SK-N-MC (cell line): ENCODE data around the gene NT5DC1.

Experiments
- DNase-seq: peaks from one replicate; pipeline ENCODE4 v3.0.0-alpha.2; 2011; ENCODE audit warnings: low read depth, low spot score
- H3K27ac ChIP-seq: fragments of 200-600 bp; sonication (generic); 2 replicates; pipeline ENCODE4 v1.5.1; 2016; ENCODE audit warnings: mixed run types
- H3K36me3 ChIP-seq: fragments of 200-600 bp; sonication (generic); 2 replicates; pipeline ENCODE4 v1.6.1; 2017; ENCODE audit warnings: antibody characterized with exemption, low read length, mixed read lengths; ENCODE audit not compliant: insufficient read depth
- H3K4me3 ChIP-seq: fragments of 200-600 bp; sonication (generic); 2 replicates; pipeline ENCODE4 v1.5.1; 2016
- H3K9ac ChIP-seq: fragments of 200-600 bp; sonication (generic); 2 replicates; pipeline ENCODE4 v1.8.0; 2017; ENCODE audit warnings: mixed run types, mixed read lengths; ENCODE audit not compliant: insufficient read length
- H3K9me3 ChIP-seq: fragments of 200-600 bp; sonication (generic); 2 replicates; pipeline ENCODE4 v1.6.1; 2017; ENCODE audit warnings: low read depth, mild to moderate bottlenecking, antibody characterized with exemption, low read length, moderate library complexity, mixed read lengths
- EZH2 ChIP-seq: fragments of 200-600 bp; sonication (generic); IDR thresholded peaks from one replicate; pipeline ENCODE4 v1.6.1; 2017; ENCODE audit warnings: antibody characterized with exemption
- FOXP2 ChIP-seq: optimal IDR thresholded peaks from 2 replicates; pipeline ENCODE3; 2011; ENCODE audit warnings: mild to moderate bottlenecking, moderate library complexity; ENCODE audit not compliant: insufficient read depth; ENCODE audit errors: extremely low read length, control extremely low read depth
- POLR2AphosphoS5 ChIP-seq: IDR thresholded peaks from 2 replicates; pipeline ENCODE4 v1.6.1; 2012; ENCODE audit warnings: mild to moderate bottlenecking, low read depth, low read length, borderline replicate concordance

NT5DC1 gene

DNA sequence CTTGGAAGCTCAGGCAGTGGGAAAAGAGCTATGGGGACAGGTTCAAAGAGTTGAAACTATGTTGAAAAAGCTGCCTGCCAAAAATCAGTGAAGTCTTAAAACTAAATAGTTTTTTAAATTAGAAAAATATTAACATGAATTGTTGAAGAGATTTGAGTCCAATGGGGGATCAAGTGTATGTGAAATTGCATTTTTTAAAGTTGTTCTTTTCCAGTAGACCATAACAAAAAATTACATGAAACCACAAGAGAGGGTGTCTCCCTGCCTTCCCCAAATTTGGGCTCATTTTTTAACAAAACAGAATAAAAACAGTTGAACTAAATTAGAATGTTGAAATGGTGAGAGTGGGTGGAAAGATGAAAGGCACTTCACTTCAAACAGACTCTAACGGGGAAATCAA is 56.7 kb downstream of the NT5DC1 start:
- DNase-seq = no peak
- H3K9ac ChIP-seq = no peak overlapping the region
- H3K4me3 ChIP-seq = no peak overlapping the region
- H3K9me3 ChIP-seq = no peaks in the 10 kb centered on the region
- no peak overlapping the region for H3K27ac ChIP-seq
- H3K36me3 ChIP-seq = no peaks in the 10 kb centered on the region
- no peak for TF ChIP-seq EZH2
- no peak for TF ChIP-seq FOXP2
- no peak for TF ChIP-seq POLR2AphosphoS5

DNA sequence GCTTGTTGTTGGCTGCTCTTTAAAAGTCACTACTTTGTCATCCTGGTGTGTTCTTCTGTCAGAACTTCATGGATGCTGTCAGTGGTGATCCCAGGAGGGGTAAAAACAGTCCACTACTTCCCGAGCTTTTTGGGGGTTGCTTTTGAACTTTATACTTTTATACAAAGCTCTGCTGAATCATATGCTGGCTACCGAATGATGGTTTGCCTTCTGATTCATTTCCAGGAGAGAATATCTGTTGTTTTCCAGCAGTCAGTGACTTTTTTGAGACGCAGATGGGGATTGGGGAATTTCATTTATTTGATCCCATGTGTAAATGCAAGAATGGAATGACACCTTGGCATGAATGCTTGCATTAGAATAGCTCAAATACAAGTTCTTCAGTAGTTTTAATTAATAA is 58.0 kb downstream of the NT5DC1 start:
- TF ChIP-seq FOXP2 (no peak), POLR2AphosphoS5 (no peak), EZH2 (no peak)
- Histone ChIP-seq H3K36me3 (no peaks in the 10 kb centered on the region), H3K9ac (no peak overlapping the region), H3K4me3 (no peak overlapping the region), H3K27ac (peak overlapping the region; percentile 33; the same call in 1 of the 2 replicates), H3K9me3 (no peaks in the 10 kb centered on the region)
- DNase-seq = no peak

DNA sequence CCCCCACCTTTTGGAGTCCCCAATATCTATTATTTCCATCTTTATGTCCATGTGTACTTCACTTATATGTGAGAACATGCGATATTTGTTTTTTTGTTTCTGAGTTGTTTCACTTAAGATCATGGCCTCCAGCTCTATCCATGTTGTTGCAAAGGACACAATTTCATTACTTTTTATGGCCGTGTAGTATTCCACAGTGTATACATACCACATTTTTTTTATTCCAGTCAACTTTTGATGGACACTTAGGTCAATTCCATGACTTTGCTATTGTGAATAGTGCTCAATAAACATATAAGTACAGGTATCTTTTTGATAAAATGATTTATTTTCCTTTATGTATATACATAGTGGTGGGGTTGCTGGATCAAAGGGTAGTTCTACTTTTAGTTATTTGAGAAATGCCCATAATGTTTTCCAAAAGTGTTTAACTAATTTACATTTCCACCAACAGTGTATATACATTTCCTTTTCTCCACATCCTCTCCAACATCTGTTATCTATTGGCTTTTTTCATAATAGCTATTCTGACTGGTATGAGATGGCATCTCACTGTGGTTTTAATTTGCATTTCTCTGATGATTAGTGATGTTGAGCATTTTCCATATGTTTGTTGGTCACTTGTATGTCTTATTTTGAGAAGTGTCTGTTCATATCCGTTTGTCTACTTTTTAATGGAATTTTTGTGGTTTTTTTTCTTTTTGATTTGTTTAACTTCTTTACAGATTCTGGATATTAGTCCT is 59.3 kb downstream of the NT5DC1 start:
- Histone ChIP-seq H3K9ac (no peak overlapping the region), H3K9me3 (no peaks in the 10 kb centered on the region), H3K36me3 (no peaks in the 10 kb centered on the region), H3K27ac (peak overlapping the region; percentile 59; the same call in 1 of the 2 replicates), H3K4me3 (no peak overlapping the region)
- TF ChIP-seq FOXP2 = no peak
- TF ChIP-seq EZH2 = no peak
- no peak for TF ChIP-seq POLR2AphosphoS5
- peak; percentile 35 for DNase-seq

DNA sequence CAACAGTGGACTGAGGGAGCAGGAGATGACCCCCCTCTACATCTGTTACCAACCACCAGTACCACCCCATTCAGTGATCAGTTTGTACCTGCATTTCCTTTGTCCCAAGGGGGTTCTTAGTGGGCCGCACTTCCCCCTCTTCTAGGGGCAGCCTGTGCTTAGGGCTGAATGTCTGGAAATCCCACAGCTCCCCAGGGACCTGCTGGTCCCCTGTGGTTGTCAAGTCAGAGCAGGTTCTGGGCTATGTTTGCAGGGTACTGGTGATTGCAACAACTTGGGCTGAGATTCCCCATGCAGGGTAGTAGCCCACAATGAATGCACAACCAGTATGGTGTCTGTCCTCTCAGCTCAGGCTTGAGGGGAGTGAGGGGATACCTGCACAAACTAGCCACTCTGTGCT is 64.9 kb downstream of the NT5DC1 start:
- TF ChIP-seq POLR2AphosphoS5 (no peak), FOXP2 (no peak), EZH2 (no peak)
- no peaks in the 10 kb centered on the region for H3K9me3 ChIP-seq

DNA sequence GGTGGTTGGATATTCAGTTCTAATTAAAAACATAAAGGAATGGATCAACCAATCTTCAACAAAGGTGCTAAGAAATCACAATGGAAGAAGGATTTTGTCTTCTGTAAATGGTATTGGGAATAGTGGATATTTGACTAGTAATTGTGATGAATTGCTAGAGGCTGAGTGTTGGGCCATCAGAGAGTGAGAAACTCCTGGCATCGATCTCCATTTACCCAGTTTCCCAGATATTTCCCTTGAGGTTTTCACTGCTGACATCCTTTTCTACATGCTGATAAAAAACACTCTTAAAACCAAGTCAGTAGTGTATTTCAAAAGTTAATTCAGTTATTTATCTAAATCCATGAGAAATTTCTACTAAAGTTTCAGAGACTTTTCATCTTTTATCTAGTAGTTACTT is 65.7 kb downstream of the NT5DC1 start:
- TF ChIP-seq POLR2AphosphoS5 = no peak
- TF ChIP-seq FOXP2 = no peak
- TF ChIP-seq EZH2 = no peak
- Histone ChIP-seq H3K9me3 (no peaks in the 10 kb centered on the region), H3K36me3 (no peaks in the 10 kb centered on the region), H3K4me3 (no peak overlapping the region), H3K9ac (no peak overlapping the region), H3K27ac (no peak overlapping the region)
- DNase-seq = no peak

More for the DNA sequence above, 64.9 kb downstream of the NT5DC1 start:
- Histone ChIP-seq H3K9ac (no peak overlapping the region), H3K4me3 (no peak overlapping the region), H3K27ac (no peak overlapping the region), H3K36me3 (no peaks in the 10 kb centered on the region)
- no peak for DNase-seq

DNA sequence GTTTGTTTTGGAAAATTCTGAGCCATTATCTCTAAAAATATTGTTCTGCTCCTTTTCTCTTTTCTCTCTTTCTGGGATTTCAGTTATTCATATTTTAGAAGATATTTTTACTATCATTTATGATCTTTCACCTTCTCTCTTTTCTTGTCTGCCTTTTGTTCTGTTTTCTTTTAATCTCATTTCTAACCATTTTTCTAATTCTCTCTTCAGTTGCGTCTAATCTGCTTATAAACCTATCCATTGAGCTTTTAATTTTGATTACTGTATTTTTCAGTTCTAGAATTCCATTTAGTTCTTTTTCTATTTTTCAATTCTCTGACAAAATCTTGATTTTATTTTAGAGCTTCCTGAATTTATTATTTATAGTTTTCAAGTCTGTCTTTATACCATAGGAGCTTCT is 67.5 kb downstream of the NT5DC1 start:
- no peaks in the 10 kb centered on the region for H3K9me3 ChIP-seq
- no peak for DNase-seq
- H3K4me3 ChIP-seq = no peak overlapping the region
- H3K27ac ChIP-seq = no peak overlapping the region
- TF ChIP-seq FOXP2 (no peak), POLR2AphosphoS5 (no peak), EZH2 (no peak)
- no peak overlapping the region for H3K9ac ChIP-seq
- no peaks in the 10 kb centered on the region for H3K36me3 ChIP-seq

DNA sequence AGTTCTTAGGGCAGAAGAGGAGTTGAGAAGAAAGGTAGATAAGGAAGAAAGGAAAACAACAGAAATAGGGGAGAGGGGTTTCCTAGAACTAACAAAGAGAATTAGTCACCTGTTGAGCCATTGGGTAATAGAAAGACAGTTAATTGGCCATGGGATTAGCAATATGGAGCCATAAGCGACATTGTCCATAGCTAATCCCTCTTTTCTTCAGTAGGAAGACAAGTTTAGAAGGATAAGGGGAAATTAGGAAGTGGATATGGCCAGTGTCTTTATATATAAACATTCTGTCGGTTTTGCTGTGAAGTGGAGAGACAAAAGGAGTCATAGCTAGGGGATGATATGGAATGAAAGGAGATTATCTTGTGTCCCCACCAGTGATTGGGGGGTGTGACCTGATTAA is 69.2 kb downstream of the NT5DC1 start:
- H3K36me3 ChIP-seq = no peaks in the 10 kb centered on the region
- no peaks in the 10 kb centered on the region for H3K9me3 ChIP-seq
- no peak overlapping the region for H3K4me3 ChIP-seq
- TF ChIP-seq POLR2AphosphoS5 (no peak), FOXP2 (no peak), EZH2 (no peak)
- DNase-seq = no peak
- no peak overlapping the region for H3K9ac ChIP-seq
- no peak overlapping the region for H3K27ac ChIP-seq

DNA sequence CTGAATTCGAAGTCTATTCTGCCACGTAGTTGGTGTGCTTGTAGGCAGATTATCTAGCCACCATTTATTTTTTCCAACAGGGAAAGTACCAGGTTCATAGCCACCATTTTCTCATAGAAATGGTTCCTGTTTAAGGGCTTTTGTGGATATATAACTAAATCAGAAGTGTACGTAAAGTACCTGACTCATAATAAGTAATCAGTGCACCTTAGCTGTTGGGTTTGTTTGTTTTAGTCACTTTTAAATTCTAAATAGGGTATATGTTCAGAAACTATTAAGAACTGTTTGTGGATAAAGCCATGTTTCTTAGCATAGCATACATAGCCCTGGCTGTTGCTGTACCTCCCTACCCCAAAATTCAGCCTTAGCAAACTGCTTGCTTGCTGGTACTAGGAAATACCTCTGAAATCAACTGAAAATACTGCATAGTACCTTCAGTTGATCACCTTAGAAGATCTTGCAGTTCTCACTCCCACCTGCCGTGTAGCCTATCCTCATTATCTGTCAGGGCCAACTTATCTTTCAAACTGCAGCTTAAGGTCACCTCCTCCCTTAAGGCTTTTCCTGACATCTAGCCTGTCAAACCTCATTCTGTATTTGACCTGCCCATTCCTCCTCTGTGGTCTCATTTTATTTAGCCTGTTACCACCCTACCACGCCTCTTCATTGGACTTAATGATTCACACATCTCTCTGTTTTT is 69.9 kb downstream of the NT5DC1 start:
- Histone ChIP-seq H3K9ac (no peak overlapping the region), H3K36me3 (no peaks in the 10 kb centered on the region), H3K27ac (no peak overlapping the region), H3K4me3 (no peak overlapping the region), H3K9me3 (no peaks in the 10 kb centered on the region; the same call in 1 of the 2 replicates)
- no peak for TF ChIP-seq FOXP2
- TF ChIP-seq POLR2AphosphoS5 = no peak
- no peak for TF ChIP-seq EZH2
- DNase-seq = no peak

DNA sequence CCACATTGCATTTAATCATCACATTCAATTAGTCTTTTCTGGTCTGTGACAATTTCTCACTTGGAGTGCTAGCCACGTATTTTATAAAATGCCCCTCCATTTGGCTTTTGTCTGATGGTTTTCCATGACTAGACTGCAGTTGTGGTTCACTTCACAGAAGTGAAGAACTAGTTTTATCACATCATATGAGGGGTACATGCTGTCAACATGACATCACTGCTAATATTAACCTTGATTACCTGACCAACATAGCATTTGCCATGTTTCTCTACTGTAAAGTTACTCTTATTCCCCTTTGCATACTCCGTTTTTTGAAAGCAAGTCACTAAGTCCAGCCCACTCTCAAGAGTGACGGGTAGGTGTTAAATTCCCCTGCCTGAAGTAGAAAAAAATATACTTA is 73.3 kb downstream of the NT5DC1 start:
- Histone ChIP-seq H3K9ac (no peak overlapping the region), H3K27ac (no peak overlapping the region), H3K36me3 (no peaks in the 10 kb centered on the region), H3K9me3 (peaks cover 3% of the 10 kb centered on the region; the same call in 1 of the 2 replicates), H3K4me3 (no peak overlapping the region)
- TF ChIP-seq POLR2AphosphoS5 (no peak), EZH2 (no peak), FOXP2 (no peak)
- no peak for DNase-seq
